Lung (tissue), 12 donors: ENCODE measurements around the gene CXXC5. TPM values are rescaled to one million over a fixed set of nuclear protein-coding genes. Genes with fewer than 3 reads are reported as not detected.

Experiments
- ATAC-seq: fragments of 200-7000 bp; cut with Tn5 transposase; one replicate; pipeline ENCODE4 v1.9.1; 2020; ENCODE audit warnings: moderate number of reproducible peaks; ENCODE audit not compliant: insufficient read depth, low FRiP score
- DNase-seq, 3 donors: peaks; one replicate each; pipeline ENCODE4 v3.0.0-alpha.2; 2013 to 2017
- H3K27ac ChIP-seq, 2 donors: one replicate each; pipeline ENCODE4 v1.5.1; 2013; ENCODE audit warnings: mild to moderate bottlenecking in 2 of 2, moderate library complexity in 2 of 2, control low read depth in 1 of 2, inconsistent platforms in 1 of 2, low read depth in 1 of 2, low read length in 1 of 2
- H3K27me3 ChIP-seq, 3 donors: one replicate each; pipeline ENCODE4 v1.5.1; 2013; ENCODE audit warnings: low read length in 2 of 3; ENCODE audit not compliant: control insufficient read depth in 3 of 3, insufficient read depth in 3 of 3
- H3K36me3 ChIP-seq, 4 donors: one replicate each; pipeline ENCODE4 v1.5.1; 2013; ENCODE audit warnings: low read length in 4 of 4, mild to moderate bottlenecking in 1 of 4, moderate library complexity in 1 of 4; ENCODE audit not compliant: control insufficient read depth in 4 of 4, insufficient read depth in 4 of 4
- H3K4me1 ChIP-seq, 5 donors: one replicate each; pipeline ENCODE4 v1.5.1; 2013; ENCODE audit warnings: low read length in 5 of 5, mild to moderate bottlenecking in 2 of 5, moderate library complexity in 1 of 5; ENCODE audit not compliant: control insufficient read depth in 5 of 5, insufficient read depth in 5 of 5
- H3K4me3 ChIP-seq: one replicate; pipeline ENCODE4 v1.5.1; 2013; ENCODE audit warnings: mild to moderate bottlenecking, control low read depth, moderate library complexity
- H3K9ac ChIP-seq, 2 donors: one replicate each; pipeline ENCODE4 v1.5.1; 2013; ENCODE audit warnings: low read length in 2 of 2, control low read depth in 1 of 2; ENCODE audit not compliant: insufficient read depth in 1 of 2
- H3K9me3 ChIP-seq, 4 donors: one replicate each; pipeline ENCODE4 v1.5.1; 2013; ENCODE audit warnings: low read length in 3 of 4, mild to moderate bottlenecking in 1 of 4, moderate library complexity in 1 of 4; ENCODE audit not compliant: control insufficient read depth in 4 of 4, insufficient read depth in 3 of 4
- WGBS, 2 donors: extraction: QIAGEN DNeasy Blood & Tissue Kit; methylation state at CpG; one replicate each; pipeline ENCODE4 v1.1.7; 2013; 5-methylcytosine and 5-hydroxymethylcytosine counted together
- polyA plus RNA-seq, 2 donors: library from polyadenylated mRNA; stranded (reverse); fragments of 200-250 nt; gene quantifications; one replicate each; pipeline ENCODE4 v1.2.1, GENCODE V29; 2013
- total RNA-seq, 2 donors: library from RNA; depleted of rRNA in 1 of 2; stranded (reverse); fragments of >200 nt in 1 of 2; gene quantifications; one replicate each; pipeline ENCODE4 v1.2.1, GENCODE V29; 2014 to 2021
- TF ChIP-seq, protein P1 (sequence below): IDR thresholded peaks from 2 replicates; pipeline ENCODE4 v1.5.1; 2012; ENCODE audit warnings: mild to moderate bottlenecking; ENCODE audit errors: control extremely low read depth, extremely low read depth
- donor health status: control.
- donor health status: control.
- donor health status: Bipolar disorder and iron deficiency.
- donor health status: healthy.
- donor health status: DM: yes; HTN: yes; CAD: no.

CXXC5 gene
- total and polyA plus RNA-seq, 4 donors: 20.7 to 39.8 (median 25.0) TPM

GRCh38 chr5:139633295-139634027, 14.7 kb upstream of the CXXC5 start:
- 9 to 20% methylated on average over 6 of the region's 6 CpGs for WGBS, 2 donors
- Histone ChIP-seq H3K27me3 (no peaks in the 10 kb centered on the region), H3K4me1 (peaks cover 5 to 34% (median 15%) of the 10 kb centered on the region in 5 donors), H3K9ac (no peak overlapping the region), H3K9me3 (no peaks in the 10 kb centered on the region), H3K27ac (no peak overlapping the region), H3K4me3 (no peak overlapping the region), H3K36me3 (peaks cover 0 to 12% (median 8%) of the 10 kb centered on the region in 4 donors)
- TF ChIP-seq, protein P1, sequence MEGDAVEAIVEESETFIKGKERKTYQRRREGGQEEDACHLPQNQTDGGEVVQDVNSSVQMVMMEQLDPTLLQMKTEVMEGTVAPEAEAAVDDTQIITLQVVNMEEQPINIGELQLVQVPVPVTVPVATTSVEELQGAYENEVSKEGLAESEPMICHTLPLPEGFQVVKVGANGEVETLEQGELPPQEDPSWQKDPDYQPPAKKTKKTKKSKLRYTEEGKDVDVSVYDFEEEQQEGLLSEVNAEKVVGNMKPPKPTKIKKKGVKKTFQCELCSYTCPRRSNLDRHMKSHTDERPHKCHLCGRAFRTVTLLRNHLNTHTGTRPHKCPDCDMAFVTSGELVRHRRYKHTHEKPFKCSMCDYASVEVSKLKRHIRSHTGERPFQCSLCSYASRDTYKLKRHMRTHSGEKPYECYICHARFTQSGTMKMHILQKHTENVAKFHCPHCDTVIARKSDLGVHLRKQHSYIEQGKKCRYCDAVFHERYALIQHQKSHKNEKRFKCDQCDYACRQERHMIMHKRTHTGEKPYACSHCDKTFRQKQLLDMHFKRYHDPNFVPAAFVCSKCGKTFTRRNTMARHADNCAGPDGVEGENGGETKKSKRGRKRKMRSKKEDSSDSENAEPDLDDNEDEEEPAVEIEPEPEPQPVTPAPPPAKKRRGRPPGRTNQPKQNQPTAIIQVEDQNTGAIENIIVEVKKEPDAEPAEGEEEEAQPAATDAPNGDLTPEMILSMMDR: peak; percentile 99
- no peak for ATAC-seq
- peak; percentile 80 to 84 (median 81) for DNase-seq

DNA sequence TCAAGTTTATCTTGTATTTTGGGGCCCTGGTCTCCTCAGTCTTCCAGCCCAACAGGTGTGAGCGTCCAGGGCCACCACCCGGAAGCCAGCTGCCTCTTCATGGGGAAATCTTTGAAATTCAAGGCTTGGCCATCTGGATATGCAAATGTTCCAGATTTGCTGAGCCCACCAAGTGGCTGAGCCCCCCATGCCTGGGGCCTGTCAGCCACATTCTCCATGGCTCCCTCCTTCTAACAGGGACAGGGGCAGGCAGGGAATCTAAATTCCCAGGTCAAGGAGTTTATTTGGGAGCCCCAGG, 14.2 kb upstream of the CXXC5 start:
- Histone ChIP-seq H3K9ac (no peak overlapping the region), H3K36me3 (peaks cover 0 to 9% (median 6%) of the 10 kb centered on the region in 4 donors), H3K9me3 (no peaks in the 10 kb centered on the region), H3K27me3 (no peaks in the 10 kb centered on the region), H3K4me3 (no peak overlapping the region), H3K4me1 (peaks cover 5 to 40% (median 19%) of the 10 kb centered on the region in 5 donors), H3K27ac (no peak overlapping the region)
- TF ChIP-seq, protein P1: no peak
- no peak for DNase-seq
- no peak for ATAC-seq
- WGBS, 2 donors: 88 to 100% methylated on average over 2 of the region's 2 CpGs

DNA sequence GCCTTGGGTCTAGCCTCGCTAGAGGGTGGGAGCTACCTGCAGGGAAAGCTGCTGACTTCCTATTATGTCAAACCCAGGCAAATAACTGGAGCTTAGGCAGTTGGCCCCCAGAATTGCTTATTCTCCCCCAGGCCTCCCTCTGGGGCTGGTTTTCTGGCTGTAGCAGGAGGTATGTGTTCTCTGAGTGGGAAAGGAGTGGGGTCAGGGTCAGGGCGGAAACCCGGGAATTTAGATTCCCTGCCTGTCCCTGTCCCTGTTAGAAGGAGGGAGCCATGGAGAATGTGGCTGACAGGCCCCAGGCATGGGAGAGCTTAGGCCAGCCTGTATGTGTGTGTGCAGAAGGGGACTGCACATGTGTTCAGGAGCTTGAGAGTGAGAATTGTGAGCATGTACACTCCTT, 13.6 kb upstream of the CXXC5 start:
- H3K4me1 ChIP-seq: peaks cover 5 to 44% (median 19%) of the 10 kb centered on the region in 5 donors

More for the DNA sequence above, 13.6 kb upstream of the CXXC5 start:
- Histone ChIP-seq H3K27ac (no peak overlapping the region), H3K27me3 (no peaks in the 10 kb centered on the region), H3K9me3 (no peaks in the 10 kb centered on the region), H3K9ac (no peak overlapping the region), H3K4me3 (no peak overlapping the region), H3K36me3 (peaks cover 0 to 5% (median 4%) of the 10 kb centered on the region in 4 donors)
- WGBS, 2 donors: 85 to 91% methylated on average over 3 of the region's 3 CpGs
- TF ChIP-seq, protein P1: no peak
- DNase-seq: no peak
- ATAC-seq: no peak
